ENCODE data around the gene NDUFA11. TPM values are rescaled to one million over a fixed set of nuclear protein-coding genes. Genes with fewer than 3 reads are reported as not detected.
"Not testable (repeated sequence)": the region's sequence is repeated elsewhere in the genome, so short reads cannot be mapped to it uniquely, and the experiment has no call there.

NDUFA11 gene
- total RNA-seq, 6 experiments from 2014 or later, result 277 to 334 (median 300) TPM

GRCh38 chr19:5864013-5864720, 39.4 kb downstream of the NDUFA11 start:
- H3K4me3 Mint-ChIP-seq, result no peak overlapping the region
- no peak overlapping the region for H3K27ac Mint-ChIP-seq
- TF ChIP-seq CTCF (IDR thresholded peaks at IDR 0.05), result no peak
- H3K27me3 Mint-ChIP-seq (ENCODE audit: insufficient read depth), result peaks cover 27% of the 10 kb centered on the region
- no peaks in the 10 kb centered on the region for H3K36me3 Mint-ChIP-seq (ENCODE audit: low read depth)
- no peak for DNase-seq
- no peaks in the 10 kb centered on the region for H3K9me3 Mint-ChIP-seq
- no peaks in the 10 kb centered on the region; the same call in 1 of the 2 replicates for H3K4me1 Mint-ChIP-seq (ENCODE audit: low read depth)

- no peak for TF ChIP-seq CTCF (IDR thresholded peaks at IDR 0.05)
- no peaks in the 10 kb centered on the region; the same call in 1 of the 2 replicates for H3K4me1 Mint-ChIP-seq (ENCODE audit: low read depth)
- peaks cover 28% of the 10 kb centered on the region for H3K27me3 Mint-ChIP-seq (ENCODE audit: insufficient read depth)
- no peaks in the 10 kb centered on the region for H3K9me3 Mint-ChIP-seq
- no peaks in the 10 kb centered on the region for H3K36me3 Mint-ChIP-seq (ENCODE audit: low read depth)
- no peak overlapping the region for H3K4me3 Mint-ChIP-seq
- DNase-seq, result no peak
- H3K27ac Mint-ChIP-seq, result no peak overlapping the region
These were observed 40.4 kb downstream of the NDUFA11 start for GRCh38 chr19:5863030-5863665.

- H3K4me3 Mint-ChIP-seq, result no peak overlapping the region
- TF ChIP-seq CTCF (IDR thresholded peaks at IDR 0.05), result no peak
- H3K36me3 Mint-ChIP-seq (ENCODE audit: low read depth), result no peaks in the 10 kb centered on the region
- no peak for DNase-seq
- no peak overlapping the region for H3K27ac Mint-ChIP-seq
- H3K4me1 Mint-ChIP-seq (ENCODE audit: low read depth), result no peaks in the 10 kb centered on the region; the same call in 1 of the 2 replicates
- H3K9me3 Mint-ChIP-seq, result no peaks in the 10 kb centered on the region
- peaks cover 25% of the 10 kb centered on the region for H3K27me3 Mint-ChIP-seq (ENCODE audit: insufficient read depth)
These were observed 46.1 kb downstream of the NDUFA11 start for GRCh38 chr19:5857203-5858081.

GRCh38 chr19:5855151-5855550, 48.4 kb downstream of the NDUFA11 start:
- not testable (repeated sequence) for H3K9me3 Mint-ChIP-seq; H3K36me3 Mint-ChIP-seq (ENCODE audit: low read depth); H3K4me1 Mint-ChIP-seq (ENCODE audit: low read depth); H3K27ac Mint-ChIP-seq; H3K4me3 Mint-ChIP-seq; DNase-seq
- H3K27me3 Mint-ChIP-seq (ENCODE audit: insufficient read depth), result peaks cover 25% of the 10 kb centered on the region

- not testable (repeated sequence) for DNase-seq; H3K4me1 Mint-ChIP-seq (ENCODE audit: low read depth); H3K36me3 Mint-ChIP-seq (ENCODE audit: low read depth); H3K9me3 Mint-ChIP-seq; H3K27ac Mint-ChIP-seq; H3K4me3 Mint-ChIP-seq
- peaks cover 25% of the 10 kb centered on the region for H3K27me3 Mint-ChIP-seq (ENCODE audit: insufficient read depth)
These were observed 49.5 kb downstream of the NDUFA11 start for GRCh38 chr19:5854121-5854520.

GRCh38 chr19:5851302-5851701, 52.3 kb downstream of the NDUFA11 start, which contains the start of gene FUT3:
FUT3 (minus strand) TSS chr19:5851449.
- Mint-ChIP-seq H3K9me3 (no peaks in the 10 kb centered on the region), H3K36me3 (ENCODE audit: low read depth) (no peaks in the 10 kb centered on the region), H3K4me3 (no peak within 1 kb of the TSS), H3K4me1 (ENCODE audit: low read depth) (no peaks in the 10 kb centered on the region), H3K27me3 (ENCODE audit: insufficient read depth) (peaks cover 24% of the 10 kb centered on the region), H3K27ac (no peak within 1 kb of the TSS)
- no peak for DNase-seq
- no peak for TF ChIP-seq CTCF (IDR thresholded peaks at IDR 0.05)

Data from HFFc6 (cell line).